Measurements from ENCODE around the gene CILP2.

CILP2 gene

DNA sequence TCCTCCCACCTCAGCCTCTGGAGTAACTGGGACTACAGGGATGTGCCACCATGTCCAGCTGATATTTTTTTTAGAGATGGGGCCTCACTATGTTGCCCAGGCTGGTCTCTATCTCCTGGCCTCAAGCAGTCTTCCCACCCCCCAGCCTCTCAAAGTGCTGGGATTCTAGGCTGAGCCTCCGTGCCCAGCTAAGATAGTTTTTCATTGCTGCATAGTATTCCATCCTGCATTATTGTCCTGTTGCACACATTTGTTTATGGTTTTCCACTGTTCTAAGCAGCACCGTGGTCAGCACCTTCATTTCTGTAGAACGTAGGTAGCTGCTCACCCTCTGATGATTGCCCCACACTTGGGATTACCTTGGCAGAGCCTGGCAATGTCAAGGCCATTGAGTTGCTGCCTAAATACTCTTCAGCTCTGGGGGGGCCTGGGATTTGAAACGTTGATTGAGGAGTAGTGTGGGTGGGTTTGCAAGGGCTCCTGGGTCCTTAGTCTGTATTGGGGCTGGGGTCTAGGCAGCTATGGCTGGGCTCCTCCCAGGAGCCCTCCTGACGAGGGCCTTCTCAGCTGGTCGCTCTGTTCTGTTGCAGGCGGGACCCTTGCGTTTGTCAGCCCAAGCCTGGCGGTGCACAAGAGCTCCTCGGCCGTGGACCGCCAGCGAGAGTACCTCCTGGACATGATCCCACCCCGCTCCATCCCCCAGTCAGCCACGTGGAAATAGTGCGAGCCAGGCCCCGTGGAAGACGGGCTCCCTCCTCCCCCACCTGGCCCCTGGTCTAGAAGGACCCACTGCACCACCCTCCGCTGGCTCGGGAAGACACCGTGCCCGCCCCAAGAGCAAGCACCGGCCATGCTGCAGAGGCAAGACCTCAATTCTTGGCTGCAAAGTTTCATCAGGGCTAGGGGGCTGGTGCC lies 33.1 kb upstream of the CILP2 start:
- DNase-seq, result no peak

DNA sequence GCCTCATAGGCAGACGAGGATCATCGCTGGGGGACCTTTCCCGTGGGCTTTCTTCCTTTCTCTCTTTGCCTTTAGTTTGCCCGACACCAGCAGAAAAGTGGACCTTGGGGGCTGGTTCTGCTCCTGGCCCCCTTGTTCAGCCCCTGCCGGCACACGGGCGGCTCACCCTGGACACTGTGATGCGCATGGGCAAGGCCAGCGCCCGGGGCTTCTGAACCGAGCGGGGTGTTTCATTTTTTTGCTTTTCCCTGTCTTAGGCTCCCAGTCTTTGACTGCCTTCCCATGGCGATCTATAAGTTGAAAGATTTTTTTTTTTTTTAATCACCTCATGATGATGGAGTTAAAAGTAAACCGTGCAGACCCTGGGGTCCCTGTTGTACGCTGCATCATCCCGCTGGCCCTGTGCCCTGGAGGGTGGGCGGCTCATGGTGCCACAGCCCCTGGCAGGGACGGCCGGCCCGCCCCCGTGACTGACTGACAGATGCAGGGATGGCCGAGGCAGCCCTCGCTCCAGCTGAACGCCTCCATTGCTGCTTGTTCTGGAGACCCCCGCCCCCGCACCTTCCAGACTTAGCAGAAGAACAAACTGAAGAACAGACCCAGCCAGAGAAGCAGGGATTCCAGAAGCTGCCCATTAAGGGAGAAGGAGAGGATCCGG lies 32.3 kb upstream of the CILP2 start:
- DNase-seq, result no peak

DNA sequence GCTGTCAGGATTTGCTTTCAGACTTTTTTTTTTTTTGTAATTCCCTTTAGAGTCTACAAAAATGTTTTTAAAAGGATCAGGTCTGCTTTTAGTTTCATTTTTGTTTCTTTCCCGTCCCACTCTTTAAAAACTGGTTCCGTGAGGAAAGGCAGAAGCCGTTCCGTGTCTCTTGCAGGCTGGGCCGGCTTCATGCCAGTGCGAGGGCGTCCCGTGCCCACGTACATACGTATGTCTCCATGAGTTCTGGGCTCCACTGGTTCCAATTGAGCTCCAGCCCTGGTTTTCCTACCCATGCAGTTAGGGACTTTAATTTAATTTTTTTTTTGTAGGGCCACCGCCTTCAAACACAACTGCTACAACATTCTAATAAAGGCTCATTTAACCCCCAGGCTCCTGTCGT lies 31.5 kb upstream of the CILP2 start:
- no peak for DNase-seq

DNA sequence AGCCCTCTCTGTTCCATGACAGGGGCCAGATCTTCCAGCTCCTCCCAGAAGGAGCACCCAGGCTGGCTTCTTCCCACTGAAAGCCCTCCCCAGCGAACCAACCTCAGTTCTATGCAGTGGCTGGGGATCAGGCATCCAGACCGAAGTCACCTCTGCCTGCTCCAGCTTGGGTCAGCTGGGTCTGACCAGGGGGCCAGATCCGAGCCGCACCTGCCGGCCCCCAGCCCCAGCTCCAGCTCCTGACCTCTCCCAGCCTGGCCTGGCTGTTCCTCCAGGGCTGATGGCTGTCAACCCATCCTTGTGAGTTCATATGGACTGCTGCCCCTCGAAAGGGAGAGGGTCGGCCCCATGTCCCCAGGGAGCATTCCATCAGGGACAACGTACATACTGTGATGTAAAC lies 30.7 kb upstream of the CILP2 start:
- no peak for DNase-seq

DNA sequence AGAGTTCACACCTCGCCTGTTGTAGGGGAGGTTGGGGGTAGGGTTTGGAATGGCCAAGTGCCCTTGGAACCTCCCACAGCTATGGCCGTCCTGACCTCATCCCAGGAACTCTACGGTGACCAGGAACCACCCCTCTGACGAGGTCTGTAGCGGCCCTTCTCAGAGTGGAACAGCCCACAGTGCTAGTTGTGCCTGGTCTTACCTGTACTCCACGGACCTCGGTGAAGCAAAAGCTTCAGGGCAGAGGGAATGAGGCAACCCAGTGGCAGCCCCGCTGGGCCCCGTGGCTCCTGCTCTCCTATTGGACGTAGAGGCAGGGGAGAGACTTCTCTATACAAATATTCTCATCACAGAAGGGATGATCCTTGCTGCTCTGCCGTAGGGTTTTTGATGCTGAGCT lies 29.8 kb upstream of the CILP2 start:
- no peak for DNase-seq

DNA sequence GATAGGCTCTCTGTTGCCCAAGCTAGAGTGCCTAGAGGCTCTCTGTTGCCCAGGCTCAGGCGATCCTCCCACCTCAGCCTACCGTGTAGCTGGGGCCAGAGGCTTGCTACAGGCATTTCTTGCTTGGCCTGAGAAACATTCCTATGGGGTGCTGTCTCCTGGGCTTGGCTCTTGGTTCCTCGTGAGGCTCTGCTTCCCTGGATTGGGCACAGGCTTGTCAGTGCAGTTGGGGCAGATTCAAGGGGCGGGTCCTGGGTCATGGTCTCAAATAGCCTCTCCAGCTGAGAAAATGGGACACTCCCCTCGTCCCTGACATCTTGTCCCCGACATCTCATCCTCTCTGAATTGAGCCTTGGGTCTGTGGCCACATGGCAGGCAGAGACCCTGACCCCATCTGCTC lies 27.6 kb upstream of the CILP2 start:
- no peak for DNase-seq

DNA sequence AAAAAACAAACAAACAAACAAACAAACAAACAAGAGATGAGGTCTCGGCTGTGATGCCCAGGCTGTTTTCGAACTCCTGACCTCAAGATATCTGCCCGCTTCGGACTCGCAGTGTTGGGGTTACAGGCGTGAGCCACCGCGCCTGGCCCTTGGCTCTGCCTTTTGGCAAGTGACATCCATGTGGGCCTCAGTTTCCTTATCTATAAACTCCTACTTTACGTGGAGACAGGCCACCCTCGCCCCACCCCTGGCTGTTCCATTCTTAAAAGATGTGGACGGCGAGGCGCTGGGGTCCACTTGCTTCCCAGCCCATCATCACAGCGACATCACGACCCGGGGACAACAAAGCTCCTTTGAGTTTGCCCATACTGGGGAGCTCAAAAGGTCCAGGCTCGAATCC lies 24.4 kb upstream of the CILP2 start:
- no peak for DNase-seq

DNA sequence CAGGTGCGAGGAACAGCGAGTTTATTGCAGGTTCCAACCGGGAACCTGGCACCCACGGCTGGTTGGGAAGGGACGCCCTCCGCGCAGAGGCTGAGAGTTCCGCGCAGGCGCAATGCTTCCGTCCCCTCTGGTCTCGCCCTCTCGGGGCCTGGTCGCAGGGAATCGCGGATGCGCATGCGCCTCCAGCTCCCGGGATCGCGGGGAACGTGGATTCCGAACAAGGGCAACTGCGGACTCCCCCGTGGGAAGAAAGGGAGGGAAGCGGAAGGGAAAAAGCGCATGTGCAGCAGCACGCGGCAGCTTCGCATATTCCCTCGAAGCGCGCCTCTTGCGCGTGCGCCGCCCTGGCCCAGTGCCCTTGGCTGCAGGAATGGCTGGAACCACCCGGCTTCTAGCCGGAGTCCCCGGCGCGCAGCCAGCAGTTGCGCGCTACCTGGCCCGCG lies 23.8 kb upstream of the CILP2 start:
- no peak for DNase-seq

DNA sequence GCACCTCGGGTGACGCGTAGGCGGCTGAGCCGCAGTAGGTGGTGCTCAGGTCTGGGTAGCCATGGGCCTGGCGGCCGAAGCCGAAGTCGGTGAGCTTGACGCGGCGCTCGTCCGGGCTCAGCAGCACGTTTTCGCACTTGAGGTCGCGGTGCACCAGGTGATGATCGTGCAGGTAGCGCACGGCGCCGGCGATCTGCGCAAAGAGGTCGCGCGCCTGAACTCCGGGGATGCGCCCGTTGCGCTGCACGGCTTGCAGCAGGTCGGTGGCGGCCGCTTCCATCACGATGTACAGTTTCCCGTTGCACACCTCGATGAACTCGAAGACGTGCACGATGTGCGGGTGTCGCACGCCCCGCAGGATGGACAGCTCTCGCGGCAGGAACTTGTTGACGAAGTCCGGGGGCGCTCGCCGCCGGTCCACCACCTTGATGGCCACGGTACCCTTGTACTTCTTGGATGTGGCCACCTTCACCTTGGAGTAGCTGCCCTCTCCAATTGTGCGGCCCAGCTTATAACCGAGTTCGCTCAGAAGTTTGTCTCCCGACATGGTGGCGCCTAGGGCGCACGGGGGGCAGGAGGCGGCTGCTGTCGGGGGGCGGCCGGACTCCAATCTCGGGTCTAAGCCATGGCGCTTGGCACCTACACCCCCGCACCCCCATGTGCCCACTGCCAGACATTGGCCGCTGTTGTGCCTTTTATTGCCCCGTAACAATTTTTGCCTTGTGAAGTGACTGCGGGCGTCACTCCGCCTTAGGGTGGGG lies 23.0 kb upstream of the CILP2 start, which contains the start of gene TSSK6:
TSS of gene TSSK6 (minus strand) at position 668 of the 761 bp plus-strand sequence. CDS start at position 547, 121 bp downstream.
- no peak for DNase-seq

DNA sequence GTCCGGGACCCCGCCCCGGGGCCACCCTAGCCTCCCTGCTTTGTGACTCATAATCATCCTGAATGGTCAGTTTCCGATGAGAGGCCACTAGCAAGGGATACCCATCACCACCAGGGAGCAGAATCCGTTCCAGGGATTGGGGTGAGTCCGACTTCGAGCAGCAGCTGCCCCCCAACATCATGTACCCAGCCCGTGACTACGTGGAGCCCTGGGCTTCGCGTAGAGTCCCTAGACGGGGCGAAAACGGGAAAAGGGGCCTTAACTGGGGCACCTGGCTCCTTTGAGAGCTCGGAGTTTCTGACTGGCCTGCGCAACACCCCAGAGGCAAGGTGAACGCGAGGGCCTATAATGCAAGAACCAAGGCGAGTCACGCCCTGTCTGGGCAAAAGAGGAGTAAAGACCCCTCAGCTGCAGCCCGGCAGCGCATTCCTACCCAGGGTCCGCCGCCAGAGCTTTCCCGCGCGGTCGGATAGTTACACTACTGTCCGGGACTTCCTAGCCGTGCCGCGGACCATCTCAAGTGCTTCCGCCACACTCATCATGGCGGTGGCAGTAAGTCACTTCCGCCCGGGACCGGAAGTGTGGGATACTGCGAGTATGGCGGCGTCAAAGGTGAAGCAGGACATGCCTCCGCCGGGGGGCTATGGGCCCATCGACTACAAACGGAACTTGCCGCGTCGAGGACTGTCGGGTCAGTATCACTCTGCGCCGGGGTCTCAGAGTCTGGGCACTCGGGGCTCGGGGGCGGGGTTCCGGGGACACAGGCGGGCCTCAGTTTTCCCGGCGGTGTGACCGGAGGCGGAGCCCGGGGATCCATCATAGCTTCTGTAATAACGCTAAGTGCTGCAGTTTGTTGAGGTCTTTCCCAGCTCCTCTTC lies 22.2 kb upstream of the CILP2 start, which contains the start of gene NDUFA13:
TSS of gene NDUFA13 (plus strand) at position 584 of the 878 bp plus-strand sequence. CDS start at position 598, 14 bp downstream.
- peak; percentile 24 for DNase-seq

DNA sequence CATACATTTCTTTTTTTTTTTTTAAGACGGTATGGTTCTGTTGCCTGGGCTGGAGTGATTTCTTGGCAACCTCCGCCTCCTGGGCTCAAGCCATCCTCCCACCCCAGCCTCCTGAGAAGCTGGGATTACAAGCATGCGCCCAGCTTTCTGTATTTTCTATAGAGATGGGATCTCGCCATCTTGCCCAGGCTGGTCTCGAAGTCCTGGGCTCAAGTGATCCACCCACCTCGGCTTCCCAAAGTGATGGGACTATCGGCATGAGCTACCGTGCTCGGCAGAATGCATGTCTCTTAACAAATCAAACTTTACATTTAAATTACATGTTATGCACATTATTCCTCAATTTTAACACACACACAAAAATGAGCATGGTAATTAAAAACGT lies 20.8 kb upstream of the CILP2 start:
- DNase-seq, result no peak

DNA sequence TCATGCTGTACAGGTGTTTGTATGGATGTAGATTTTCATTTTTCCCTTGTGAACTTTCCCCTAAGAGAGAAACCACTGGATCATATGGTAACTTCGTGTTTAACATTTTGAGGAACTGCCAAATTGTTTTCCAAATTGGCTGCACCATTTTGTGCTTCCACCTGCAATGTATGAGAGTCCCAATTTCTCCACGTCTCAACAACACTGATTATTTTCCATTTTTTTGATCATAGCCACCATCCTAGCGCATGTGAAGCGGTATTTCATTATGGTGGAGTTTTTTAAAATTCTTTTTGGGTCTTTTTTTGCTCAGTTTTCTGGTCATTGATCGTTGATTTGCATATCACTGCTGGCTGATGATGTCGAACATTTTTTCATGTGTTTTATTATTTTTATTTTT lies 17.1 kb upstream of the CILP2 start:
- DNase-seq, result no peak

DNA sequence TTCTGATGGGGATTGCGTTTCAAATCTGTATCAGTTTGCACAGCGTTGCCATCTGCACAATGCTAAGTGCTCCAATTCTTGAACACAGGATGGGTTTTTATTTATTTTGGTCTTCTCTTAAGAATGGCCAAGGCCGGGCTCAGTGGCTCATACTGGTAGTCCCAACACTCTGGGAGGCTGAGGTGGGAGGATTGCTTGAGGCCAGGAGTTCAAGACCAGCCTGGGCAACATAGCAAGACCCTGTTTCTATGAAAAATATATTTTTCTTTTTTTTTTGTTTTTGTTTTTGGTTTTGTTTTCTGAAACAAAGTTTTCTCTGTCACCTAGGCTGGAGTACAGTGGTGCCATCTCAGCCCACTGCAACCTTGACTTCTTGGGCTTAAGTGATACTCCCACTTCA lies 14.9 kb upstream of the CILP2 start:
- DNase-seq, result no peak

DNA sequence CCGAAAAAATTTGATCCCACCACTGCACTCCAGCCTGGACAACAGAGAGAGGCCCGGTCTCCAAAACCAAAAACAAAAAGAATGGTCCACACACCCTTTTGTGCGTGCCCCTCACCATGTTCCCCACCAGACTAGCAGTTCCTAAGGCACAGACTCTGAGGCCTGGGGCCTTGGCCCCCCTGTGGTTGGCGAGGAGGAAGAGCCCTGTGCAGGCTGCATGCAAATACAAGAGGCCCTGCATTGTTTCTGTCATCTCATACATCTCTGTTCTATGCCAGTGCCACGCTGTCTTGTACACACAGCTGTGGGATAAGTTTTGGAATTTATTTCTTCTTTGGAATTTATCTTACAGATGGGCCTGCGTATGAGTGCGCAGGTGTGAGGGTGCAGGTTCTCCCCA lies 14.0 kb upstream of the CILP2 start:
- DNase-seq, result no peak

DNA sequence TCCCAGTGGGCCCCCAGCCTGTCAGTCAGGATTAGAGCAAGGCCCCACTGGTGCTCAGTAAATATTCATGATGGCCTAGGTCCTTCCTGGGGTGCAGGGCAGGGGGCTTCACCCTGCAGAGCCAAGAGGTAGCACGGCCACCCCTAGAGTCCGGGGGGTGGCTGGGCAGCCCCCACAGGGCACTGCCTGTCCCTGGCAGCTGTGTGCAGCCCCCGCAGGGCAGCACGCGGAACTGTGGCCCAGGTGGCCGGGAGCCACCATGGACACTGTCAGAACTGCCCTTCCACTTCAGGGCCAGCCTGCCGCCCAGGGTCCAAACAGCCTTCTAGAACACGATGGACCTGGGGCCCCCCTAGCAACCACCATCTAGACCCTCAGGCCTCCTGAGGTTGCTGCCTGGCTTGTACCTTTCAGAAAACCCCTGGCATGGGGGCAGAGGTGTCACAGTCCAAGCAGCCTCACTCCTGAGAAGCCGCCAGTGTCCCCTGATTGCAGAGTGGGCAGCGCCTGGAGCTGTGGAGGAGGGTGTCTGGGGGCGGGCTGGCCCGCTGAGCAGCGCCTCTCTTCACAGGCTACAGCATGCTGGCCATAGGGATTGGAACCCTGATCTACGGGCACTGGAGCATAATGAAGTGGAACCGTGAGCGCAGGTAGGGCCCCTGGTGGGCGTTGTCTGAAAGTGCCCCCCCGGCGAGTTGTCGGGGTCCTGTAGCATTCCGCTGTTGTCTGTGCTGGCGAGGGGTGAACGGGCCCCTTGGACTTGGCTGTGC lies 12.3 kb upstream of the CILP2 start:
- DNase-seq, result no peak

DNA sequence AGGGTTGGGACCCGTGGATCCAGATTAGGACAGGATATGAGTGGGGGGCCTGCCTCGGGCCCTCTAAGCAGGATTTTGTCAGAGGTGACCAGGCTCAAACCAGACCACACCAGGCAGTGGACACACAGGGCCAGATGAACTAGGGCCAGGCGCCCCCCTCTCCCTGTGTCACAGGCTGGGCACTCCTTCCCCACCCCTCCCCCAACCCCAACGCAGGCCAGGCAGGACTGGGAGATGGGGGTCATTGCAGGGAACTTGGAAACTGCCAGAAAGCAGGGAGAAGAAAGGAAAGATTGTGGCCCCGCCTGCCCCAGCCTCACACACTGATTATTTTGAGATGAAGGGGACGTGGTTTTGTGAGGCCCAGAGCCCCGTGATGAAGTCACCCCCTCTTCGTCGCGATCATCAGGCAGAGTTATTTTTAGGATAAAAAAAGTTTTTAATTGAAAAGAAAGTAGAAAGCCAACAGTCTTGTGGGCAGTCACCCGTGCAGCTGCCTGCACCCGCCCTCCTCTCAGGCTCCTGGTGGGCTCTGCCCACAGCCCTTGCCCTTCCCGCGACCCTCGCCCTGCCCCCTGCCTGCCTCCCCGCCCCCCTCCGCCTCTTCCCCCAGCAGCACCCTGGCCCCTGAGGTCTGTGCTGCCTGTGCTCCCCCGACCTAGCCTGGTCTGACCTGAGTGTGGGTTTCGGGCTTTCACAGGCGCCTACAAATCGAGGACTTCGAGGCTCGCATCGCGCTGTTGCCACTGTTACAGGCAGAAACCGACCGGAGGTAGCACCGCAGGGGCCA lies 11.3 kb upstream of the CILP2 start:
- DNase-seq, result no peak

DNA sequence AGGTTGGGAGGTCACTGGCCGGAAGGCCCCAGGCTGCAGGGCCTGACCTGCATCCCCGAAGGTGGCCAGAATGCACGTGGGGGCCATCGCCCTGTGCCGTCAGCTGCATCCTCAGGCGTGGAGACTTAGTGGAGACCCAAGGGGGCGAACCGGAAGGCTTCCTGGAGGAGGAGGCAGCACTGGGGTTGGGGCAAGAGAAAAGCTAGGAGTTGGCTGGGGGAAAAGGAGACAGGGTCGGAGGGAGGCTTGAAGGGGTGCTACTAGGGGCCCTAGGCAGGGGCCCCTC lies 10.8 kb upstream of the CILP2 start:
- DNase-seq, result no peak

DNA sequence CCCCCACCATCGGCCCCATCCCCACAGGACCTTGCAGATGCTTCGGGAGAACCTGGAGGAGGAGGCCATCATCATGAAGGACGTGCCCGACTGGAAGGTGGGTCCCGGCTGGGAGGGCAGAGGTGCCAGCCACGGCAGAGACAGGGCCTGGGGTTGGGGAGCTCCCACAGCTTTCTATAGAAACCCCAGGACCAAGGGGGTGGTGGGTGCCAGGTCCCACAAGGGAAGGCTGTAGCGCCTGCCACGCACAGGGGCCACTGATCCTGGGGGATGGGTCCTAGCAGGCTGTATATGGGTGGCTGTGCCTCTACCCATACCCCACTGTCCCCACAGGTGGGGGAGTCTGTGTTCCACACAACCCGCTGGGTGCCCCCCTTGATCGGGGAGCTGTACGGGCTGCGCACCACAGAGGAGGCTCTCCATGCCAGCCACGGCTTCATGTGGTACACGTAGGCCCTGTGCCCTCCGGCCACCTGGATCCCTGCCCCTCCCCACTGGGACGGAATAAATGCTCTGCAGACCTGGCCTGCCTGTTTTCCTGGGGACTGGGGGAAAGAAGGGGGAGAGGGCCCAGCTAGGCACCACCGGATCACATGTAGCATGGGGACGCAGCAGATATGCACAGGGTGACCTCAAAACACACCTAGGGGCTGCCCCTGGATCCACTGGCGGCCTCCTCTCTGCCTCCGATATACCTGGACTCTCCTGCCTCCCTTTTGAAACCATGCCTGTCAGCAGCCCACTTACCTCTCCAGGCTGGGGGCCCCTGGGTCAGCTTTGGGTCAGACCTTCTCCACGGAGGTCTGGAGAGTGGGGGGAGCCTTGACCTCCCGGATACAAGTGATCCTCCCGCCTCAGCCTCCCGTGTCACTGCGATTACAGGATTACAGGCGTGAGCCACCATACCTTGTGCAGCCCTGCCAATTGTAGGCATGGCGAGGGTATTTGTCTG lies 10.1 kb upstream of the CILP2 start:
- no peak for DNase-seq

DNA sequence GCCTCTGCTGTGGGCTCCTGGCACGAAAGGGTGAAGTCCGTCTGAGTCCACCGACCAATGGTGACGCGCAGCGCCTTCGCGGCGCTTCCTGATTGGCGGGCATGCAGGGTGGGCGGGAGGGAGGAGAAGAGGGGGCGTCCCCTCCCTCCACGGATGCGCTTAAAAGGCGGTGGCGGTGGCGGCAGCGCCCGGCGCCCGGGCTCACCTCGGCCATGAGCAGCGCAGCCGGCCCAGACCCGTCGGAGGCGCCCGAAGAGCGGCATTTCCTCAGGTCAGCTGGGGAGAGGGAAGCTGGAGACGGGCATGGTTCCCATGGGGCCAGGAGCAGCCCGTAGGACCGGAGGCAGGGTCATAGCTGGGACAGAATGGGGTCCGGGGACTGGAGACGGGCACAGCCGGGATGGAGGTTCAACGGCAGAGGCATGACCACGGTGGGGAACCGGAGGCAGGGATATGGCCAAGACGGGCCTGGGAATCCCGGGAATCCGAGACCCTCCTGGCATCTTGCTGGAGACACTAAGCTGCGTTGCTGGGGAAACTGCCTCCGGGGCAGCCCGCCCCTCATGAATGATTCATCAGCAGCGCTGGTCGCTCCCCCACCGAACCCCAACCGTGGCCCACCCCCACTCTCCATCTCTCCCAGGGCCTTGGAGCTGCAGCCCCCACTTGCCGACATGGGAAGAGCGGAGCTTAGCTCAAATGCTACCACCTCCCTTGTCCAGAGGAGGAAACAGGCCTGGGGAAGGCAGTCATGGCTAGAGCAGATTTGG lies 9.2 kb upstream of the CILP2 start, which contains the start of gene YJEFN3:
TSS of gene YJEFN3 (plus strand) at position 191 of the 770 bp plus-strand sequence. CDS start at position 213, 22 bp downstream.
- no peak for DNase-seq

Data from NCI-H1417 treated with DMSO at 0.1 percent for 48 hours (cell line).